ENCODE results near the gene PHF23. TPM values are rescaled to one million over a fixed set of nuclear protein-coding genes. Genes with fewer than 3 reads are reported as not detected.
"Not testable (repeated sequence)": the region's sequence is repeated elsewhere in the genome, so short reads cannot be mapped to it uniquely, and the experiment has no call there.

The PHF23 gene
- total RNA-seq, 2 experiments from 2014 or later: 28.1 to 28.8 TPM

DNA sequence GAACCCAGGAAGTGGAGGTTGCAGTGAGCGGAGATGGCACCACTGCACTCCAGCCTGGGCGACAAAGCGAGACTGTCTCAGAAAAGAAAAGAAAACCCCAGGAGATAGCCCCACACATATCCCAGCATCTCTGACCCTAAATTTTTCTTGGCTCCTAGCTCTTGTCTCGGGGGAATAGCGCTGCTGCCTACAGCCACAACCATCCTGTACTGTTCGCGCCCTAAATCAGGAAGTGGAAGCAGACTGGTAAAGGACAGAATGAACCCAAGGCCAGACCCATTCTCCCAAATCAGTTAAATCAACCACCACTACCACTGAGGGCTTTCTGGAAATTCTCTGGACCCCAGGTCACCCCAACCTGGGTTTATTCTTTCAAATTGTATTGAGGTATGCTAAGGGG, 10.6 kb upstream of the PHF23 start:
- H3K4me3 Mint-ChIP-seq: peak overlapping the region; percentile 97
- H3K27me3 Mint-ChIP-seq: no peaks in the 10 kb centered on the region
- DNase-seq: no peak
- H3K4me1 Mint-ChIP-seq: peaks cover 36% of the 10 kb centered on the region
- peak overlapping the region; percentile 94 for H3K27ac Mint-ChIP-seq
- H3K36me3 Mint-ChIP-seq: peaks cover 35% of the 10 kb centered on the region
- no peaks in the 10 kb centered on the region for H3K9me3 Mint-ChIP-seq

DNA sequence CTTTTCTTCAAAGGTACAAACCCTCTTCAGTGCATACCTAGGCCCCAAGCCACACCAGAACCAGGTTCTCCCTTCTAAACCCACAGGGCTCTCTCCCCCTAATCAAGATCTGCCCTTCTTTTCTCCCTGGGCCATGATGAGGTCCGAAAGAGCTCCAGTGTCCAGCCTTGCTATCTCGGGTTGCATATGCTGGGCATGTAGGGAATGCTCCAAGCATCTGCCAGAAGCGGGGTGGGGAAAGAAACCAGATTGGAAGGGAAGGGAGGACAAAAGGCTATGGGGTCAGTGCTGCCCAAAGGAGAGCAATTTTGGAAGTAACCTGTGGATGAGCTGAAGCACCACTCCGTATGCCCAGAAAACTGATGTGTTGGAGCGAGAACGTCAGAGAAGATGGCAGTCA, 10.0 kb upstream of the PHF23 start:
- H3K4me1 Mint-ChIP-seq: peaks cover 36% of the 10 kb centered on the region
- no peaks in the 10 kb centered on the region for H3K9me3 Mint-ChIP-seq
- peak overlapping the region; percentile 35 for H3K27ac Mint-ChIP-seq
- DNase-seq: no peak
- H3K27me3 Mint-ChIP-seq: no peaks in the 10 kb centered on the region
- peak overlapping the region; percentile 97 for H3K4me3 Mint-ChIP-seq
- peaks cover 36% of the 10 kb centered on the region for H3K36me3 Mint-ChIP-seq

DNA sequence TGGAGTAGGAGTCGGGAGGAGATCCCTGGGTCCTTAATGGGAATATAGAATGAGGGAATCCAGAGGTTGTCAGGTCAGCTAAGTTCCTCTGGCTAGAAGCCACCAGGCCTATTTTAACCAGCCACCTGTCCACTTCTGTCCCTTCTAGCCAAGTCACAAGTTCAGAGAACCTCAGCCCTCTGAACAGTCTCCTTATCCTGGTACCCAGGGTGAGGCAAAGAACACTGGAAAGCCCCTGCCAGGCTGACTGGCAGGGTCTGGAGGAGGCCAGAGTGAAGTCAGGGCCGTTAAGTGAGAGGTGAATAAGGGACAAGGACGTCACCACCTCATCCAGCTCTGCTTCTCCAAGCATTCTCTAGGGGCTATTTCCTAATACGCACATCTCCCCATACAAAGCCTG, 9.5 kb upstream of the PHF23 start:
- no peak for DNase-seq
- Mint-ChIP-seq H3K4me3 (peak overlapping the region; percentile 97), H3K9me3 (no peaks in the 10 kb centered on the region), H3K27ac (no peak overlapping the region), H3K4me1 (peaks cover 32% of the 10 kb centered on the region), H3K27me3 (no peaks in the 10 kb centered on the region), H3K36me3 (peaks cover 32% of the 10 kb centered on the region)

DNA sequence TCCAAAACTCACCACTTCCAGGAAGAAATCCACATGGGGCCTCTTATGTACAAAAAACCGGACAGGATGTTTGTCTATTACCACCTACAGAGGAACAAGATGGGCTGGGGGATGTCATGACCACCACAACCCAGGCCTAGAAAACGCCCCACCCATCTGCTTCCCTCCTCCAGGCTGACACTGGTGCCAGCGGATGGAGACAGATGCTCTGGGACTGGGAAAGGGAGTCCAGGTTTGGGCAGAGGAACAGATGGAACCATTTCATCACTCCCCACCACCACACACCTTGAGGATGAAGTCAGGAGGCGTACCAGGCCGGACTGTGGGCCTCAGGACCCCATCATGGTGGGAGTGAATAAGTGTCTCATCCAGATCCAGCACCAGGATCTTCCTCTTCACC, 7.5 kb upstream of the PHF23 start:
- H3K4me1 Mint-ChIP-seq: peaks cover 35% of the 10 kb centered on the region
- no peak overlapping the region for H3K4me3 Mint-ChIP-seq
- peaks cover 3% of the 10 kb centered on the region for H3K27me3 Mint-ChIP-seq
- DNase-seq: no peak
- peak overlapping the region; percentile 69 for H3K27ac Mint-ChIP-seq
- H3K36me3 Mint-ChIP-seq: peaks cover 36% of the 10 kb centered on the region
- no peaks in the 10 kb centered on the region for H3K9me3 Mint-ChIP-seq

DNA sequence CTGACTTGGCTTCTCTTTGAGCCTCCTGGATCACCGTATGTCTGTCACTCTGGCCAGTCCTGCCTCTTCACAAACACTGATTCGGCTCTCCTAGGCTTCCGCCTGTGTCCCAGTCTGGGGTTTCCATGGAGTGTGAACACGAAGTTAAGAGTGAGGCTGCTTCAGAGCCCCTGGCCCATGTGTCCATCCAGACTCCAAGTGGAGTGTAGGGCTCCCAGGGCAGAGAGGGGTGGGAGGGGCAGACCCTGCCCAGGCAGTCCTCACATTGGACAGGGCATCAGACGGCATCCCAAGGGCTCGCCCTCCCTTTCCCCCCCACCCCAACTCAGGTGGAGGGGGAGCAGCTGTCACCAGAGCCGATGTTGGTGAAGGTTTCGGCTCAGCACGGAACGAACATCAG, 4.6 kb upstream of the PHF23 start:
- Mint-ChIP-seq H3K36me3 (peaks cover 27% of the 10 kb centered on the region), H3K4me1 (peaks cover 43% of the 10 kb centered on the region)
- not testable (repeated sequence) for H3K27me3 Mint-ChIP-seq, H3K4me3 Mint-ChIP-seq, H3K27ac Mint-ChIP-seq, DNase-seq, H3K9me3 Mint-ChIP-seq

DNA sequence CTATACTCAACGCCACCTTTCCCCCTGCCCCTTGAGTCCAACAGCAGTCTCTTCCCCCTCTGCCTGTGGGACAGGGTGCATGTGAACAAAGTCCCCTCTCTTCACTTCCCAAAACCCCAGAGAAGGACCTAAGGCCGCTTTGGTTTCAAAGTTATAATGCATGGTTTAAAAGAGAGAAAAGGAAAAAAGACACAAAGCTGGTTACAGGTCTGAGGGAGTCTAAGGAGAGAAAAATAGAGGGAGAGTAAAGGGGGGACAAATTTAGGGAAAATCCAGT, 4.1 kb upstream of the PHF23 start:
- DNase-seq: no peak
- Mint-ChIP-seq H3K36me3 (peaks cover 26% of the 10 kb centered on the region), H3K27me3 (peaks cover 3% of the 10 kb centered on the region), H3K4me3 (peak overlapping the region; percentile 68), H3K27ac (peak overlapping the region; percentile 82), H3K4me1 (peaks cover 39% of the 10 kb centered on the region), H3K9me3 (no peaks in the 10 kb centered on the region)

DNA sequence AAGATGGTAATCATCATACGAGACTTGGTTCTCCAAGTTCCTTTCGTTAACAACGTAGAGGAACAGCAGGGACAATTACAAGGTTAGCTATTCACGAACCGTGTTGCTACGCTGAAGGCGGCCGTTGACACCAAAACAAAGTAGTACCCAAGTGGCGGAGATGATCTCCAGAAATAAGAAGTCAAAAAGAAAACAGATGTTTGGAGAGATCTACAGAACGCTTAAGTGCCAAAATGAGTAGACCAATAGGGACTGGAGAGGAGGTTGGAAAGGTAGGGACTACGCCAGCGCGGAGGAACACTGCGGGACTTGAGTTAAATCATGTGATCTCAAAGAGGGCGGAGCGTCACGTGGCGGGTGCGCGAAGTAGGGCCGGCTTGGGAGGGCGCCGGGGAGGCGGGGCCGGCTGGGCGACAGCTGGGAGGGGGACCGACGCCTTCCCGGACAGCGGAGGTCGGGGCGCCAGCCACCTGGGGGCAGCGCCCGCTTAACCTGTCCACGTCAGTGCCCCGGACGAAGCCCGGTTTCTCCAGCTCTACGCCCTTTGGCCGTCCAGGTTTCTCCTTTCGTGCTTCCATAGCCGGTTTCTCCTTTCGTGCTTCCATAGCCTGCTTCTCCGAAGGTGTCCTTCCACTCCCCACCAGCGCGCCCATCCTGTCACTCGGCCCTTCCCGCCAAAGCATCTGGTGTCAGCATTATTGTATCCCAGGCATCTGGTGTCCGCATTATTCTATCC, 3.6 kb upstream of the PHF23 start:
- peak overlapping the region; percentile 99 for H3K4me3 Mint-ChIP-seq
- H3K4me1 Mint-ChIP-seq: peaks cover 39% of the 10 kb centered on the region
- no peaks in the 10 kb centered on the region for H3K9me3 Mint-ChIP-seq
- H3K36me3 Mint-ChIP-seq: peaks cover 26% of the 10 kb centered on the region
- H3K27ac Mint-ChIP-seq: peak overlapping the region; percentile 98
- H3K27me3 Mint-ChIP-seq: peaks cover 3% of the 10 kb centered on the region
- peak; percentile 89 for DNase-seq

DNA sequence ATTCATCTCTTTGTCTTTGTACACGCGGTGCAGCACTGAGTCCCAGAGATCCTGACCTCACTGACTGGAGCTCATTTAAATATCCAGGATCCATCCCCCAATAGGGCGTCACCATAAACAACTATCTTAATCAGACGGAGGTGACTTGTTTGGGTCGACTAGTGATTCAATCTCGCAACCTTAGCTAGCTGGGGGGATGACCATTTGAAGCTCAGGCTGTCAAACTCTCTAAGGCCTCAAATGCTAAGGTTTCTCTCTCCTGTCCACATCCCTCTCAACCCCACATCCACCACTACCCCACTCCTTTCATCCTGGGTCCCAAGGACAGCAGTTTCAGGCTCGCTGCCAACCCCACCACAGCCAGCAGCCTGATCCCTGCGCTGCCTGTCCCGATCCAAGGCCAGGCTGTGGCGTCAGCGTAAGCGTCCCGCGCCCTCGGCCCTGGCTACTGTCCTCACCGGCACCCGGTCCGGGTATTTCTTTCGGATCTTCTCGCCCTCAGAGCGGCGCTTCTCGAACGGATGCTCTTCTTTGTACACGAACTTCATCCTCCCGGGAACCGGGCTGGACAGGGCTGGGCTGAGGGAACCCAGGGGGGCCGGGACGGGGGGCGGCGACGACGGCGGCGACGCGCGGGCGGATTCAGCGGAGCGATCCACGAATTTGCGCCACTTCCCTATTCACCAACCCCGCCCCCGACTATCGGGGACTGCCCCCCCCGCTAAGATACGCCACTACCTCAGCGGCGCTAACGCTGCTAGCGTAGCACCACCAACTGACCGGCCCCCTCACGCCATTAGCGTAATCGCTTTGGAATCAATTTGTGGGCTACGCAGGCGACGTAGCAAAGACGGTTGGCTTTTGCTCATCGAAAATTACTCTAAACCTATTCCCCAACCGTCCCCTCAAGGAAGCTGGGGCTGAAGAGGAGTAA, 2.8 kb upstream of the PHF23 start, which contains the start of gene GABARAP:
TSS of gene GABARAP (minus strand) at position 667 of the 934 bp plus-strand sequence. CDS start at position 548, 119 bp downstream.
- peak; percentile 86 for DNase-seq
- H3K27ac Mint-ChIP-seq: peak within 1 kb of the TSS; percentile 98
- peak within 1 kb of the TSS; percentile 99 for H3K4me3 Mint-ChIP-seq
- peaks cover 43% of the 10 kb centered on the region for H3K4me1 Mint-ChIP-seq
- H3K27me3 Mint-ChIP-seq: peaks cover 3% of the 10 kb centered on the region
- H3K36me3 Mint-ChIP-seq: peaks cover 28% of the 10 kb centered on the region
- no peaks in the 10 kb centered on the region for H3K9me3 Mint-ChIP-seq

DNA sequence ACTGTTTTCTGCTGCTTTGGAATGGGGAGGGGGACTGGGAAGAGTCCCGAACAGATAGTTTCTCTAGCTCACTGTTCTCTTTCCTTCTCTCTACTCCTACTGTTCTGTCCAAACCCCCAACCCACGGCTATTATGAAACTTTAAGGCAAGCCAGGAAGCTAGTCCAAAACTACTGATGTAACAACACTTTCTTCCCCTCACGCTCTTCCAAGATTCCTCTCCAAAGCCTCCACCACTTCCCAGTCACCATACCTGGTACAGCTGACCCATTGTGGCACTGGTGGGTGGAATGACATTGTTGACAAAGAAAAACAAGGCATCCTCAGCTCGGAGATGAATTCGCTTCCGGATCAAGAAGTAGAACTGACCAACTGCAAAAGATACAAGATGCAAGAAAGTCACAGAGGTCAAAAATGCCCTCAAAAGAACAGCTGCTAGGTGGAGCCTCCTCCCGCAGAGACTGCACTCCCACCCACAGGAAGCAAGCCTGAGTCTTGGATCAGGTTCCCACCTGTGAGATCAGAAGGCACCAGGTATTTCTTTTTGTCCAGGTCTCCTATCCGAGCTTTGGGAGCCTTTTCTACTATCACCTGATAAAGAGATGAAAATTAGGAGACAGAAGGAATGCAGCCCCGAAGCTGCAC, 2.0 kb upstream of the PHF23 start:
- H3K4me1 Mint-ChIP-seq: peaks cover 43% of the 10 kb centered on the region
- peak overlapping the region; percentile 98 for H3K27ac Mint-ChIP-seq
- H3K9me3 Mint-ChIP-seq: no peaks in the 10 kb centered on the region
- peaks cover 30% of the 10 kb centered on the region for H3K36me3 Mint-ChIP-seq
- peak overlapping the region; percentile 99 for H3K4me3 Mint-ChIP-seq
- H3K27me3 Mint-ChIP-seq: peaks cover 3% of the 10 kb centered on the region
- DNase-seq: no peak

DNA sequence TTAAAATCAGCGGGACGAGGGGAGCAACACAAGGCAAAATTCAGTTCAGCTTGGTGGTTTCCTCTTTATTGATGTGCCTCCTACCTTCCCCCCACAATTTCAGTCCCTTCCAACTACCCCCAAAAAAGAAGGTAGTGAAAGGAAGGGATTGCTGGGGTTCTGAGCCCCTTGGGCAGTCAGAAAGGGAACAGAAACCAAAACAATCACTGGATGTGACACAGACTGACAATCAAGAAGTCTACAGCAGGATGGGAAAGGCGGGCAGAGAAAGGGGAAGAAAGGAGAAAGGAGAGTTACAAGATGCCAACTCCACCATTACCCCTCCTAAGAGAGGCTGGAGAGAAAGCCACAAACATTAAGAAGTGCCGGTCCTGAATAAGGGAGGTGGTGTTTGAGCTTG, 1.1 kb upstream of the PHF23 start:
- Mint-ChIP-seq H3K4me1 (peaks cover 52% of the 10 kb centered on the region), H3K27me3 (peaks cover 3% of the 10 kb centered on the region), H3K9me3 (no peaks in the 10 kb centered on the region), H3K4me3 (peak overlapping the region; percentile 98), H3K27ac (peak overlapping the region; percentile 98), H3K36me3 (peaks cover 32% of the 10 kb centered on the region)
- no peak for DNase-seq

DNA sequence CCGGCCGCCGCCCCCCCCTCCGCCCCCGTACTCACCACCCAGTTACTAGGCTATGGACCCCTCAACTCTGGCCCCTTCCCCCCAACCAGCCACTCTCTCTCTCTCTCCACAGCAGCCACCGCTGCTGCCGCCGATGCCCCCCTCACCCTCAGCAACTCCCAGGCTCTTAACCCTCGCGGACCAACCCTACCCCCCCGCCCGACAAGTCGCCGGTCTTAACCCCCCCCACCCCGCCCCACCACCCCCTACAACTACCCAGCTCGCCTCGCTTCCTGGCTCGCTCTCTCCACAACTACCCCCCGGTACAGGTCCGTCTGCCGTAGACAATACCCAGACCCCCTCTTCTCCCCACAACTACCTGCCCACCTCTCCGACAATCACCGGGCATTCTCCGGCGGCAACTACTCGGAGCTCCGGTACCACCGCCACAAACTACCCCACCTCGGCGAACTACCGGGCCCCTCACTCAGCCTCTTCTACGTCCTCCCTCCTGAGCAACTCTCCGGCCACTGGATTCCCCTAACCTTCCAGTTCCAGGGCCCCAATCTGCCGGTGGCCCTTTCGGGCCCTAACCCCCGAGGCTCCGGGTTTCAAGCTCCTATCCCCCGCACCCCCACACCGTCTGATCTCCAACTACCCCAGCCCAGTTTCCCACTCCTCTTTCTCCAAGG, 702 bp downstream of the PHF23 start:
- Mint-ChIP-seq H3K36me3 (peaks cover 37% of the 10 kb centered on the region), H3K4me1 (peaks cover 59% of the 10 kb centered on the region), H3K4me3 (peak overlapping the region; percentile 98), H3K9me3 (no peaks in the 10 kb centered on the region), H3K27me3 (peaks cover 3% of the 10 kb centered on the region), H3K27ac (peak overlapping the region; percentile 97)
- peak; percentile 28 for DNase-seq

DNA sequence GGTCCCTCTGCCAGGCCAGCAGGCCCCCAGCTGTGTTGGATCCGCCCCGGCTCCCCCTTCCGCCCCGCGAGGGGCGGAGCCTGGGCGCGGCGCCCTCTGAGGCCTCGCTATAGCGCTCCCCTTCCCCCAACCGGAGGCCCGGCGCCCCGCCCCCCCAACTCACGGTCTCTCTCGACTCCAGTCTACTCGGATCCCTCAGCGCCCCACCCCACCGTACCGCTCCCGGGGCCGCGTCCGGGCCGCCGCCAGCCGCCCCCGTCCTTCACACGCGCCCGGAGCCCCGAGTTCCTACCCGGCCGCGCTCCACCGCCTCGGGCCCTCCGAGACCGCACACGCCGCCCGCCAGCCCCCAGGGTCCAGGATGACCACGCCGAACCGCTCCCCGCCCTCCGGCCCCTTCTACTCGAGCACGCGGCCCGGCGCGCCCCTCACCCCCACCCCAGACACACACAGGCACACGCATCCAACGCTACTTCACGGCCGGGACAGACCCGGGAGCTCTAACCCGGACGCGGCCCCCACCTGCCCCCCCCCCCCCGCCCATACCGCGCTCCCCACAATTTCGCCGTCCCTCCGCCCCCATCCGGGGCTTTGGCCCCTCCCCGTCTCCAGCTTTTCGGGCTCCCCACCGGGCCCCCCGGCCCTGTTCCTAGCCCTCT, 1.4 kb downstream of the PHF23 start:
- Mint-ChIP-seq H3K9me3 (no peaks in the 10 kb centered on the region), H3K36me3 (peaks cover 39% of the 10 kb centered on the region), H3K4me3 (peak overlapping the region; percentile 98), H3K27me3 (peaks cover 3% of the 10 kb centered on the region), H3K4me1 (peaks cover 58% of the 10 kb centered on the region), H3K27ac (peak overlapping the region; percentile 97)
- DNase-seq: peak; percentile 84

DNA sequence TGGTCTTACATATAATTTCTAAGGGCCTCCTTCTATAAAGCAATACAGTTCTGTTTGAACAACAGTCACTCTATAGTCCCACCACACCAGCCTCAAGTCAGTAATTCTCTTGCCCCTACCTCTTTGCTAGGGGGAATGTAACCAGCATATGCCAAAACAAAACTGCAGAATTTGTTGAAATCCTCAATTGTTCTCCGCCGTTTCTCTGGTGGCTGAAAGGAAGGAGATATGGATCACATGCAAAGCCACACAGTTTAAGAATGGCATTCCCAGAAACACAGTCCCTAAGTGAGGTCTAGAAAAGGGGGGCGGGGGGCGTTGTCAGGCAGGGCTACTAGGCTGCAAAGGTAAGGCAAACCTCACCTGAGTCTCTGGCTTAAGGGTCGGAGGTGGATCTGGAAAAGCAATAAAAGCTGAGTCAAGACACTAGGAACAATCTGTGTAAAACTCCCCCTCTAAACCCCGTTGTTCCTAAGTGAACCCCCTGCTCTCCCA, 1.9 kb downstream of the PHF23 start:
- H3K27me3 Mint-ChIP-seq: no peaks in the 10 kb centered on the region
- peak overlapping the region; percentile 97 for H3K27ac Mint-ChIP-seq
- H3K9me3 Mint-ChIP-seq: no peaks in the 10 kb centered on the region
- peaks cover 39% of the 10 kb centered on the region for H3K36me3 Mint-ChIP-seq
- peak overlapping the region; percentile 98 for H3K4me3 Mint-ChIP-seq
- peaks cover 58% of the 10 kb centered on the region for H3K4me1 Mint-ChIP-seq
- DNase-seq: no peak

DNA sequence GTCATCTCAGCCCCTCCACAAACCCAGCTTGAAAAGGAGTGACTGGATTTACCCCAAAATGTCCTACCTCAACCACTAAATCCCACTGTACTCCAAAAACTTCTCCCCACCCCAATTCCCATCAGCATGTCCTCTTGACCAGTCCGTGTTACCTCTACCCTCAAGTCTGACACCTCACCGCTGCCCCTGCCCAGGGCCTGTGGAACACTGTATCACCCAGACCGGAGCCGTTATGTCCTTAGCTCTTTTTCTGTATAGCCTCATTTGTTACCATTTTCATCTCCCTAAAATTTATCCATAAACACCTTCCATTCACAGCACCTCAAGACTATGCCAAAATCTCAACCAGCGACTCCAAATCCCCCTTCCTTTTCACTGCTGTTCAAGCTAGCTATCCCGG, 2.4 kb downstream of the PHF23 start:
- H3K9me3 Mint-ChIP-seq: no peaks in the 10 kb centered on the region
- H3K27me3 Mint-ChIP-seq: no peaks in the 10 kb centered on the region
- peaks cover 35% of the 10 kb centered on the region for H3K36me3 Mint-ChIP-seq

More for the DNA sequence above, 2.4 kb downstream of the PHF23 start:
- peak overlapping the region; percentile 97 for H3K27ac Mint-ChIP-seq
- DNase-seq: no peak
- peak overlapping the region; percentile 98 for H3K4me3 Mint-ChIP-seq
- H3K4me1 Mint-ChIP-seq: peaks cover 61% of the 10 kb centered on the region
